ENCODE results near the gene ICAM1. TPM values are rescaled to one million over a fixed set of nuclear protein-coding genes. Genes with fewer than 3 reads are reported as not detected.

The ICAM1 gene
- polyA plus RNA-seq, 1 donor from 2014 or later = not detected

DNA sequence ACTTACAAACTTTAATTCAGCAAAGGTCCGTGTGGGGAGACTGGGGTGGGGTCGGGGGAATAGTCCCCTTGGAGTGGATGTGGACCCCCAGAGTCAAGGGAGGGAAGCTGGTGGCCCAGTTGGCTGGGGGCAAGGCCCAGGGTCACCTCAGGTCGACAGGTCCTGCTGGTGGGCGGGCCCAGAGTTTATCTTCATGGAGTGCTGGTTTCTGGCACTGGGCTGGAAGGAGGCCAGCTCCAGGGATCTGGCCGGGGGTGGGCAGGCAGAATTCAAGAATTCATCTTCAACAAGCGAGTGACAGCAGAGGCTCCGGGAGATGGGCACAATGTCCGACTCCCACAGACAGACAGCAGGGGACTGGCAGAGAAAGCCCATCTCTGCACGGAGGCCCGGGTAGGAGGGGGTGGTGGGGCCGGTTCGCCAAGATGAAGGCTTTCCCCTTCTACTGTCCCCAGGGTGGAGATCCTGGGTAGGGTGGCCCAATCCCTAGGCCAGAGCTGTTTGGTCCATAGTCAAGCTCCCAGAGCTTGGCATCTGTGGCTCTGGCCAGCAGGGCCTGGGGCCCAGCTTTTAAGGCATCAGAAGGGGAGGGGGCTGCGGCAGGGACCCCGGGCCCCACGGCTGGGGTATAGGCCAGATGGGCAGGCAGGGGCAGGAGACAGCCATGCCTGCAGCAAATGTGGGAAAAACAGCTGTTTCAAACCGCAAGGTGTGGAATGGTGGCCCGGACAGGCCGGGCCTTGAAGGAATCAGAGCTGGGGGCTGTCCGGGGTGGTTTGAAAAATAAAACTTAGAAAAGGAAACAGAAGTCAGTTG, 45.5 kb downstream of the ICAM1 start:
- peak overlapping the region; percentile 88 for H3K4me3 ChIP-seq (ENCODE audit: low read length)
- no peaks in the 10 kb centered on the region for H3K9me2 ChIP-seq (ENCODE audit: insufficient read depth, low read length)
- H4K20me1 ChIP-seq (ENCODE audit: insufficient read depth) = no peaks in the 10 kb centered on the region
- H3K9me3 ChIP-seq (ENCODE audit: low read length) = no peaks in the 10 kb centered on the region
- H3K4me2 ChIP-seq (ENCODE audit: low read length) = no peak overlapping the region
- no peaks in the 10 kb centered on the region for H3K27me3 ChIP-seq (ENCODE audit: insufficient read depth, low read depth, low read length)
- H3K79me2 ChIP-seq (replicated peaks; ENCODE audit: insufficient read depth, low read length) = no peaks in the 10 kb centered on the region
- H3K9ac ChIP-seq (ENCODE audit: low read length) = no peak overlapping the region
- H2AFZ ChIP-seq (ENCODE audit: low read depth, low read length) = no peak overlapping the region
- no peaks in the 10 kb centered on the region for H3K36me3 ChIP-seq (ENCODE audit: insufficient read depth, low read length)
- TF ChIP-seq EP300 (conservative IDR thresholded peaks at IDR 0.05; ENCODE audit: poor library complexity, severe bottlenecking) = no peak
- TF ChIP-seq CTCF (IDR thresholded peaks at IDR 0.05; ENCODE audit: poor library complexity, severe bottlenecking) = no peak
- TF ChIP-seq RAD21 (conservative IDR thresholded peaks at IDR 0.05) = no peak
- TF ChIP-seq EZH2 (IDR thresholded peaks at IDR 0.05; ENCODE audit: borderline replicate concordance, insufficient read depth, low read length, poor library complexity, severe bottlenecking) = no peak
- TF ChIP-seq REST (IDR thresholded peaks at IDR 0.05; ENCODE audit: borderline replicate concordance) = no peak
- no peak for TF ChIP-seq POLR2AphosphoS5 (IDR thresholded peaks at IDR 0.05)
- no peak for TF ChIP-seq MXI1 (conservative IDR thresholded peaks at IDR 0.05; ENCODE audit: poor library complexity, severe bottlenecking)
- no peak for TF ChIP-seq TAF1 (IDR thresholded peaks at IDR 0.05; ENCODE audit: low read depth)
- TF ChIP-seq SMC3 (conservative IDR thresholded peaks at IDR 0.05; ENCODE audit: poor library complexity) = no peak
- no peak overlapping the region for H3K27ac ChIP-seq (ENCODE audit: low read length)
- H3F3A ChIP-seq (ENCODE audit: insufficient read depth, low read length, poor library complexity, severe bottlenecking) = no peaks in the 10 kb centered on the region

- Histone ChIP-seq H3K27me3 (ENCODE audit: insufficient read depth, low read depth, low read length) (no peaks in the 10 kb centered on the region), H3K4me3 (ENCODE audit: low read length) (no peak overlapping the region), H3K27ac (ENCODE audit: low read length) (no peak overlapping the region), H3K9ac (ENCODE audit: low read length) (no peak overlapping the region), H3K9me3 (ENCODE audit: low read length) (no peaks in the 10 kb centered on the region), H3K4me2 (ENCODE audit: low read length) (no peak overlapping the region), H3K36me3 (ENCODE audit: insufficient read depth, low read length) (no peaks in the 10 kb centered on the region), H4K20me1 (ENCODE audit: insufficient read depth) (no peaks in the 10 kb centered on the region), H3F3A (ENCODE audit: insufficient read depth, low read length, poor library complexity, severe bottlenecking) (no peaks in the 10 kb centered on the region), H3K79me2 (replicated peaks; ENCODE audit: insufficient read depth, low read length) (no peaks in the 10 kb centered on the region), H3K9me2 (ENCODE audit: insufficient read depth, low read length) (no peaks in the 10 kb centered on the region), H2AFZ (ENCODE audit: low read depth, low read length) (no peak overlapping the region)
- TF ChIP-seq SMC3 (conservative IDR thresholded peaks at IDR 0.05; ENCODE audit: poor library complexity) = no peak
- no peak for TF ChIP-seq MXI1 (conservative IDR thresholded peaks at IDR 0.05; ENCODE audit: poor library complexity, severe bottlenecking)
- no peak for TF ChIP-seq EP300 (conservative IDR thresholded peaks at IDR 0.05; ENCODE audit: poor library complexity, severe bottlenecking)
- TF ChIP-seq CTCF (IDR thresholded peaks at IDR 0.05; ENCODE audit: poor library complexity, severe bottlenecking) = no peak
- TF ChIP-seq EZH2 (IDR thresholded peaks at IDR 0.05; ENCODE audit: borderline replicate concordance, insufficient read depth, low read length, poor library complexity, severe bottlenecking) = no peak
- no peak for TF ChIP-seq POLR2AphosphoS5 (IDR thresholded peaks at IDR 0.05)
- TF ChIP-seq RAD21 (conservative IDR thresholded peaks at IDR 0.05) = no peak
- TF ChIP-seq REST (IDR thresholded peaks at IDR 0.05; ENCODE audit: borderline replicate concordance) = no peak
- TF ChIP-seq TAF1 (IDR thresholded peaks at IDR 0.05; ENCODE audit: low read depth) = no peak
These were observed 46.3 kb downstream of the ICAM1 start for GRCh38 chr19:10317045-10317856.
